Right lung (tissue), 5 donors: Measurements from ENCODE around the gene THRB. TPM values are rescaled to one million over a fixed set of nuclear protein-coding genes. Genes with fewer than 3 reads are reported as not detected.
A peak's percentile ranks its signal among the peaks of the same experiment; 100 is the strongest.

Experiments used
- DNase-seq, 2 donors: peaks; one replicate each; pipeline ENCODE4 v3.0.0-alpha.2; 2013
- polyA plus RNA-seq, 5 donors: library from polyadenylated mRNA; unstranded; fragments of 120-200 nt; gene quantifications; one replicate each; pipeline versions ENCODE4 v1.2.1 to v1.2.3, GENCODE V29; 2013; ENCODE audit warnings: inconsistent platforms in 1 of 5, low replicate concordance in 1 of 5; ENCODE audit not compliant: insufficient read length in 5 of 5, insufficient read depth in 1 of 5

The THRB gene
- polyA plus RNA-seq, 5 donors: 9.4 to 17.6 (median 17.0) TPM

DNA sequence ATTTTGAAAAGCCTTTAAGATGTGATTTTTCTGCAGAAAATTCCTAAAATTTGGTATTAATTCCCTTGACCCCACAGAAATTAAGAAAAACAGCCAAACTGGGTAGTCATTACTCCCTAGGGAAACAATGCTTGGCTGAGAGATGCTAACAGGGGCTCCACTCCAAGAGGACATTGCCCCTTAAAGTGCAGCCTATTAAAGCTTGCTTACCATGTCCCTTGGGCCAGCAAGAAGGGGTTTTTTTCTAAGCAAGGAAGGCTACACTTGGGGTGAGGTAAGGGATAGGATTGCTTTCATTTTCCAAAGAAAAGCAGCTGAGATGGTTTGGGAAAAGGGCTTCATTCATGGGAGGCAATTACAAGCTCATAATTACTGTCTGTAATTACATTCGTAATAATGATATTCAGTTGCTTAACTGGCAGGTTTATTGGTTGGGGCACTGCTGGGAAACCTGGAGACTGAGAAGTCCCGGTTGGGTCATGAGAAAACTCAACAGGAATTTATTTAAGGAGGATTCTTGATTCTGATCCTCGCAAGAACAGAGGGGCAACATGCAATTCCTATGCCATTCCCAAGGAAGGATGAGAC, 302.1 kb downstream of the THRB start:
- no peak for DNase-seq

GRCh38 chr3:24191801-24192403, 302.7 kb downstream of the THRB start:
- DNase-seq: no peak

DNA sequence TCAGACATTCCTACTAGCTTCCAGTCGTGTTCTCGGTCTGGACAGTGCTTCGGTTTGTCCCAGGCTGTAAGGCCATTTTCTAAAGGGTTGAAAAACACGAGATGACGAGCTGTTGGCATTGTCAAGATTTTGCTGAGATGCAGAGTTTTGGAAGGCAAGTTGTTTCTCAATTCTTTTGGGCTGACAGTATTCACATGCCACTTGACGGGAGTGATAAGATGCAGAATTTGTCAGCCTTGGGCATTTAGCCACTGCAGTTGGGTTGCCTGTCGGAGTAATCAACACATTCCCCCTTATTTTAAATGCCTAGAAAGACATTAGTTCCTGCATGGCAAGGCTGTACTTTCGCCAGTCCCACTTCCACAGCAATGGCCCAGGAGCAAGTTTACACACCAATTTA, 304.4 kb downstream of the THRB start:
- DNase-seq: no peak

DNA sequence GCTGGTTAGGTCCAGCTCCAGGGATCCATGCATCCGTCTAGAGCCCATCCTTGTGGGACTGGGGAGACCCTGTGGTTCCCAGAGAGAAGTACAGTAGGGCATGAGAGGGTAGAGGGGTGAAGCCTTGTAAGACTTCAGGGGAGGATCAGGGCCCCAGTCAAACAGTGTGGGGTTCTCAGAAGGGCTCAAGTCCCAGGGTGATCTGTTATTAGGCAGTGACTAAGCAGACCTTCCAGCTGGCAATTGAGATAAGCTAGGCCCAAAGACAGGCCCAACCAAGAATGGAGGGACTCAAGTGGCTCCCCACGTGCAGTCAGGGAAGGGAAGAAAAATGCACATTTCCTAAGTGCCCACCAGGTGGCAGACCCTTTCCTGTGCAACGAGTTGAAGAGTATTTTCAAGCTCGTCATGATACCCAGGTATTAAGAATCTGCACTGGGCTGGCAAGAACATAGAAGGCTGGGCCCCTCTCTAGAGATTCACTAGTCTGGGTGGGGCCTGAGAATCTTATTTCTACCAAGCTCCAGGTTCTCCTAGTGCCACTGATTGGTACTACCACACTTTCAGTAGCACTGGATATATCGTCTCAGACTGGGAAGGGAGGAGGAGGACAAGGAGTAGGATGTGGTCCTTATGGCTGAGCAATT, 308.8 kb downstream of the THRB start:
- DNase-seq: peak; percentile 23 to 48

GRCh38 chr3:24184528-24185176, 310.0 kb downstream of the THRB start:
- no peak for DNase-seq

GRCh38 chr3:24182756-24183155, 311.9 kb downstream of the THRB start:
- DNase-seq: no peak

- DNase-seq: no peak
Observed at GRCh38 chr3:24181256-24181655, 313.4 kb downstream of the THRB start.

DNA sequence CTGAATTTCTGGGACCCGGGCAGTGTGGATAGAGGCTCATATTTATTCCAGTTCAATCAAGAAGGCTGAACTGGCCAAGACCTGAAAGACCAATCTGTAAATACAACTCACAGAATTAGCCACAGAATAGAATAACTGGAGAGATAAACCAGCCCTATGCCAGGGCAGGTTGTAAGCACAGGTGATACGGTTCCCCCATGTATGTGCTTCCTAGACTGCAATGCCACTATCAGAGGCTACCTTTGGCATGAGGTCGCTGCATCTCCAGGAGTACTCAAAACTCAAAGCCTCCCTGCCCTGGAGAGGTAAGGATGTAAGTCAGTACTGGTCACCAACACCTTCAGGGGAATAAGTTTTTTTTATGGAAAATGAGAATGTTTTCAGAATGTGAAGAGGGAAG, 314.0 kb downstream of the THRB start:
- no peak for DNase-seq

DNA sequence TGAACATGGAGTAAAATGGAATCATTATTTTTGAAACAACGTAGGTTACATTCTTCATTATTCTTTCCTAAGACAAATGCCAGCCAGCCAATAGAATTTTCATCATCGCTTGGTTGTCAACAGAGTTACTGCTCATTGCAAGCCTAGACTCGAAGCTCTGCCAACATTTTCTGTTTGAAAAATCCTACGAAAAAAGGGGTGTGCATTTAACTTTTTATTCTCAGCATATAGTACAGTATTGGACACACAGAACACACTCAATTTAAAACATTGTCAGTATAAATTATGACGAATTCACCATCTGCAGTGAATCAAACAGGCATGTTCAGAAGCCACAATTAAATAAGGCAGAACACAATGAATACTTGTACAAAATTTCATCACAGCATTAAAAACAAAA, 317.4 kb downstream of the THRB start:
- DNase-seq: no peak

DNA sequence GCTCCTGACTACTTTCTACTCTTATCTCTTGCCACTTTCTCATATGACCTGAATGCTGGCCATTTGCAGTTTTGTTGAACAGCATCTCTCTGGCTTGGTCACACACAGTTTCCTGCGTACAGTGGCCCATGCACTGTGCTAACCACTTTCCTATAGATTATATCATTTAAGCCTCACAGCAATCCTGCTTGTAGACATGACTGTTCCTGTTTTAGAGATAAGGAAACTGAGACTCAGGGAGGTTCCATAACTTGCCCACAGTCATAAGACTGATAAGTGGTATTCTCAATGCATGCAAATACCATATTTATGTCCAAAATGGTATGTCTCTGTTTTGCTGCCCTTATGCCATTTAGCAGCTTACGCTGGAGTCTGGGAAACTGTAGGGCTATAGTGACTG, 320.0 kb downstream of the THRB start:
- no peak for DNase-seq

DNA sequence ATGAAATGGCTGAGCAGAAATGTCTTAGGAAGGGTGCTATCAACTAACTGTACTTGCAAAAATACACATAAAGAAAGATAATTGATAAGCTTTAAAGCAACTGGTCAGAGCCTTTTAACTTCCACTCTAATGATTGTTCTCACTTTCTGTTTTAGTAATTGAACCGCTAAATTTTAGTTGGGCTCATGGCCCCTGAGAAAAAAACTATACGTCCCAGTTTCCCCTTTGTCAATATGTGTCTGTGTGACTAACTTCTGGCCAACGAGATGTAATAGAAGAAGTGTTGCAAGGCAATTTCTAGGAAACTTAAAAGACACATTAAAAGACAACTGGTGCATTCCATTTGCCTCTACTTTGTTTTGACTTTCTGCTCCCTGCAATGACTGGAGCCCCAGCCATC, 325.7 kb downstream of the THRB start:
- DNase-seq: no peak

GRCh38 chr3:24167429-24167828, 327.2 kb downstream of the THRB start:
- no peak for DNase-seq

DNA sequence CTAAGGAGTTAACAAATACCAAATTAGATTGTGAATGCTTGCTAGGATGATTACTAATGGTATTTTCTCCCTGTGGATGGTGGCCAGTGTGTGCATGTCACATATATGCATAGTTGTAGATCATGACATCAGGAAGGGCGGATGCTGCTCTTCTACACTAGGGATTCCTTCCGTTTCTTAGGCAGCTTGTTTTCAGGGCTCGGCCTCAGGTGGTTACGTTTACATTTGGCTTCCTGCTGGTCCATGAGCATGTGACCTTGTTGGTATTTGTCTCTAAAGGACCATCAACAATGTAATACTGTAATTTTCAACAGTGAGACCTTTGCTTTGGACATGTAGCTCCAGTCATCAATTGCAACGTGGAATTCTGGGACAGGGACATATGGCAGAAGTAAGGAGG, 328.1 kb downstream of the THRB start:
- DNase-seq: no peak

- DNase-seq: no peak
Observed at GRCh38 chr3:24165603-24165982, 329.1 kb downstream of the THRB start.

GRCh38 chr3:24164967-24165602, 329.6 kb downstream of the THRB start:
- DNase-seq: no peak

GRCh38 chr3:24162929-24163328, 331.7 kb downstream of the THRB start:
- DNase-seq: no peak

- DNase-seq: no peak
Observed at GRCh38 chr3:24161841-24162240, 332.8 kb downstream of the THRB start.

- DNase-seq: peak; percentile 33 to 45
Observed at GRCh38 chr3:24160424-24161095, 334.1 kb downstream of the THRB start.

- DNase-seq: no peak
Observed at GRCh38 chr3:24158761-24159454, 335.7 kb downstream of the THRB start.

DNA sequence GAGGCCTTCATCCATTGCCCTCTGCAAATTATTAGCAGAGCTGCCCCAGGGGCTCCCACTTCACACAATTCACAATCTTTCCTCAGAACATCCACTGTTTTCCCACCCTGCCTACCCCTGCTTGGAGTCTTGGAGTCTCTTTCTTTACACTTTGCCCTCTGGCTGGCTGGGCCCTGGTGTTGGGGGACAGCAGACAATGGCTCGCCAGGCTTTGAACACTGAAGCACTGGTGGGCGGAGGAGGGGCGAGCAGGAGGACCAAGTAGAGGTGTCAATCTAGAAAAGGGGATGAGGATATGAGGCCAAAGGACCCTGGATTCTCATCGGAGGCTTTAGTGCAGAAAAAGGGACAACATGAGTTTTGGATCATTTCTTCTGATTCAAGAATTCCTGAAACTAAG, 337.5 kb downstream of the THRB start:
- DNase-seq: no peak

- no peak for DNase-seq
Observed at GRCh38 chr3:24156466-24156865, 338.2 kb downstream of the THRB start.
